ENCODE measurements around the gene ZNF665. TPM values are rescaled to one million over a fixed set of nuclear protein-coding genes. Genes with fewer than 3 reads are reported as not detected.

Gene ZNF665
- total RNA-seq, 1 experiment from 2014 or later, result 1.2 TPM

DNA sequence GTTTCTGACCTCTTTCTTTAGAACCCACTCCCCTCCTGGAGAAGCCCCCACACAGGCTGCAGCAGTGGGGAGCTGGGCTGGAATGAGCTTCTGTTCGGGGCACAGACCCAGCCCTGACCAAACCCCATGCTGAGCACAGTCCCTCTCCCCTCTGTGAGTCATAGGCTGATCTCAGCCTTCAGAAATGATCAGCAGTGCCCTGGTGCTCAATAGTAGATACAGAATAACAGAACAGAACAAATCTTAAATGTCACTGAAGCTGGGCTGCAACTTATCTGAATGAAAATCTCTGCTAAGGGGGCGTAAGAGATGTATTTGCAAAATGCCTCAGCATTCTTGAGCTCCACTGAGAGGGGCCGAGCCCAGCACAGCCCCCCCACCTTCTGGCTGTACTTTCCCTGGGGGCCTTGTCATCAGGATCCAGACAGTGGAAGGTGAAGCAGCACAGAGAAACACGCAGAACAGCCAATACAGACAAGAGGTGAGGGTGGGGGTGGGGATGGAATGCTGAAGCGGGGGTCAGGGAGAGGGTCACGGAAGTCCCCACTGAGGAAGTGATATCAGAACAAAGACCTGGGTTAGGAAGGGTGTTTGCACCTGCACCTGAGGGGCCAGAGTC is 9.9 kb downstream of the ZNF665 start:
- intact Hi-C loops (cut with micrococcal nuclease; ENCODE audit: unreplicated experiment), result no loop called here
- Histone ChIP-seq H3K4me1 (ENCODE audit: insufficient read depth, low read length, poor library complexity, severe bottlenecking) (no peaks in the 10 kb centered on the region), H3K27ac (ENCODE audit: low read depth, low read length, poor library complexity, severe bottlenecking) (no peak overlapping the region), H3K36me3 (ENCODE audit: insufficient read depth, low read length, poor library complexity, severe bottlenecking) (peaks cover 3% of the 10 kb centered on the region), H3K27me3 (replicated peaks; ENCODE audit: insufficient read depth, low read depth, low read length, poor library complexity) (no peaks in the 10 kb centered on the region), H3K9me3 (ENCODE audit: low read depth, low read length, poor library complexity, severe bottlenecking) (no peaks in the 10 kb centered on the region), H3K4me3 (ENCODE audit: low read depth, low read length, poor library complexity, severe bottlenecking) (no peak overlapping the region)
- BruUV-seq (replicated peaks), result no TSS peak
- ChIA-PET CTCF (no interaction called here), POLR2A (ENCODE audit: low non-redundant PET) (no interaction called here)
- TF ChIP-seq, protein P1, sequence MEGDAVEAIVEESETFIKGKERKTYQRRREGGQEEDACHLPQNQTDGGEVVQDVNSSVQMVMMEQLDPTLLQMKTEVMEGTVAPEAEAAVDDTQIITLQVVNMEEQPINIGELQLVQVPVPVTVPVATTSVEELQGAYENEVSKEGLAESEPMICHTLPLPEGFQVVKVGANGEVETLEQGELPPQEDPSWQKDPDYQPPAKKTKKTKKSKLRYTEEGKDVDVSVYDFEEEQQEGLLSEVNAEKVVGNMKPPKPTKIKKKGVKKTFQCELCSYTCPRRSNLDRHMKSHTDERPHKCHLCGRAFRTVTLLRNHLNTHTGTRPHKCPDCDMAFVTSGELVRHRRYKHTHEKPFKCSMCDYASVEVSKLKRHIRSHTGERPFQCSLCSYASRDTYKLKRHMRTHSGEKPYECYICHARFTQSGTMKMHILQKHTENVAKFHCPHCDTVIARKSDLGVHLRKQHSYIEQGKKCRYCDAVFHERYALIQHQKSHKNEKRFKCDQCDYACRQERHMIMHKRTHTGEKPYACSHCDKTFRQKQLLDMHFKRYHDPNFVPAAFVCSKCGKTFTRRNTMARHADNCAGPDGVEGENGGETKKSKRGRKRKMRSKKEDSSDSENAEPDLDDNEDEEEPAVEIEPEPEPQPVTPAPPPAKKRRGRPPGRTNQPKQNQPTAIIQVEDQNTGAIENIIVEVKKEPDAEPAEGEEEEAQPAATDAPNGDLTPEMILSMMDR (conservative IDR thresholded peaks at IDR 0.05; ENCODE audit: low read depth, low read length), result no peak
- TF ChIP-seq EZH2 (IDR thresholded peaks at IDR 0.05; ENCODE audit: borderline replicate concordance, low read depth, low read length, poor library complexity, severe bottlenecking), result no peak
- DNase-seq (ENCODE audit: low spot score), result no peak

DNA sequence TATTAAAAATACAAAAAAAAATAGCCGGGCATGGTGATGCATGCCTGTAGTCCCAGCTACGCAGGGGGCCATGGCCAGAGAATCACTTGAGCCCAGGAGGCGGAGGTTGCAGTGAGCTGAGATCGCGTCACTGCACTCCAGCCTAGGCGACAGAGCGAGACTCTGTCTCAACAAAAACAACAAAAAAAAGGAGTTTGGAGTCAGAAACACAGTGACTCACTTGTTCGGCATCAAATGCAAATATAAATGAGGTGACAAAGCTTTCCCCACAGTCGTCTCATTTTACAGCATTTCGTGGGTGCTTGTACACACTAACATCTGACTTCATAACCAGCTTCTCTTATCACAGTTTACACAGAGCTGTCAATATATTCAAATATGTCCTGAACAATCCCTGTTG is 11.0 kb downstream of the ZNF665 start:
- Histone ChIP-seq H3K9me3 (ENCODE audit: low read depth, low read length, poor library complexity, severe bottlenecking) (no peaks in the 10 kb centered on the region), H3K36me3 (ENCODE audit: insufficient read depth, low read length, poor library complexity, severe bottlenecking) (peaks cover 3% of the 10 kb centered on the region), H3K27ac (ENCODE audit: low read depth, low read length, poor library complexity, severe bottlenecking) (no peak overlapping the region), H3K4me1 (ENCODE audit: insufficient read depth, low read length, poor library complexity, severe bottlenecking) (no peaks in the 10 kb centered on the region), H3K27me3 (replicated peaks; ENCODE audit: insufficient read depth, low read depth, low read length, poor library complexity) (no peaks in the 10 kb centered on the region), H3K4me3 (ENCODE audit: low read depth, low read length, poor library complexity, severe bottlenecking) (no peak overlapping the region)
- intact Hi-C loops (cut with micrococcal nuclease; ENCODE audit: unreplicated experiment), result no loop called here
- ChIA-PET POLR2A (ENCODE audit: low non-redundant PET) (no interaction called here), CTCF (no interaction called here)
- no peak for DNase-seq (ENCODE audit: low spot score)
- no TSS peak for BruUV-seq (replicated peaks)
- TF ChIP-seq EZH2 (IDR thresholded peaks at IDR 0.05; ENCODE audit: borderline replicate concordance, low read depth, low read length, poor library complexity, severe bottlenecking), result no peak
- TF ChIP-seq, protein P1 (conservative IDR thresholded peaks at IDR 0.05; ENCODE audit: low read depth, low read length), result no peak

DNA sequence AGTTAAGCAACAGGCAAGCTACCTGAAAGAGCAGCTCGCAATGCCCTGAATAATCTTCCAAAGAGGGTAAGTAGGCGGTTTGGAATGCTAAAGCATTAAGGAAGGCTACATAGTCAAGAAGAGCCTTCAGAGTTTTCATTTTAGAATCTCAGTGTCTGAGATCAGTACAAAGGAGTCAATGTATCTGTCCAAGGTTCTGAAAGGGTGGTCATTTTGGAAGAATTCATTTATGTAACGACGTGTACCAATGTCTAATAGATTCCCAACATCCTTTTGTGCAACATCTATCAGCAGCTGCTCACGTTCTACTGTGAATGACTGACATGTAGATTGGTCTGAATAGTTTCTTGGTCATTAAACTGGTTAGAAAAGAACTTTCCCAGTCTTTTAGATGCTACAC is 15.2 kb downstream of the ZNF665 start:
- H3K4me3 ChIP-seq (ENCODE audit: low read depth, low read length, poor library complexity, severe bottlenecking), result no peak overlapping the region
- no peaks in the 10 kb centered on the region for H3K4me1 ChIP-seq (ENCODE audit: insufficient read depth, low read length, poor library complexity, severe bottlenecking)
- no peaks in the 10 kb centered on the region for H3K27me3 ChIP-seq (replicated peaks; ENCODE audit: insufficient read depth, low read depth, low read length, poor library complexity)
- H3K27ac ChIP-seq (ENCODE audit: low read depth, low read length, poor library complexity, severe bottlenecking), result no peak overlapping the region
- no peak for TF ChIP-seq EZH2 (IDR thresholded peaks at IDR 0.05; ENCODE audit: borderline replicate concordance, low read depth, low read length, poor library complexity, severe bottlenecking)
- TF ChIP-seq, protein P1 (conservative IDR thresholded peaks at IDR 0.05; ENCODE audit: low read depth, low read length), result no peak
- CTCF ChIA-PET, result no interaction called here
- H3K9me3 ChIP-seq (ENCODE audit: low read depth, low read length, poor library complexity, severe bottlenecking), result peaks cover under 1% of the 10 kb centered on the region
- intact Hi-C loops (cut with micrococcal nuclease; ENCODE audit: unreplicated experiment), result no loop called here
- BruUV-seq (replicated peaks), result no TSS peak
- no peak for DNase-seq (ENCODE audit: low spot score)
- POLR2A ChIA-PET (ENCODE audit: low non-redundant PET), result no interaction called here
- H3K36me3 ChIP-seq (ENCODE audit: insufficient read depth, low read length, poor library complexity, severe bottlenecking), result peaks cover 3% of the 10 kb centered on the region

Measured in A673 (cell line).